ENCODE measurements around the gene TNIK. TPM values are rescaled to one million over a fixed set of nuclear protein-coding genes. Genes with fewer than 3 reads are reported as not detected.
"Not testable (repeated sequence)": the region's sequence is repeated elsewhere in the genome, so short reads cannot be mapped to it uniquely, and the experiment has no call there.

The TNIK gene
- total RNA-seq, 1 donor from 2014 or later: 15.5 TPM

- Mint-ChIP-seq H3K27ac (ENCODE audit: unreplicated experiment) (no peak overlapping the region), H3K27me3 (ENCODE audit: unreplicated experiment) (no peaks in the 10 kb centered on the region), H3K9me3 (ENCODE audit: unreplicated experiment) (no peaks in the 10 kb centered on the region), H3K4me3 (ENCODE audit: unreplicated experiment) (no peak overlapping the region), H3K36me3 (ENCODE audit: unreplicated experiment) (peaks cover 1% of the 10 kb centered on the region), H3K4me1 (ENCODE audit: unreplicated experiment) (peaks cover 4% of the 10 kb centered on the region)
- no peak for TF ChIP-seq CTCF (IDR thresholded peaks at IDR 0.05)
- no peak for DNase-seq (ENCODE audit: extremely low spot score, unreplicated experiment)
These were observed 91.0 kb downstream of the TNIK start for GRCh38 chr3:171369156-171369555.

GRCh38 chr3:171366738-171367137 lies 93.5 kb downstream of the TNIK start:
- H3K27ac Mint-ChIP-seq (ENCODE audit: unreplicated experiment); DNase-seq (ENCODE audit: extremely low spot score, unreplicated experiment); H3K9me3 Mint-ChIP-seq (ENCODE audit: unreplicated experiment); H3K4me1 Mint-ChIP-seq (ENCODE audit: unreplicated experiment); H3K27me3 Mint-ChIP-seq (ENCODE audit: unreplicated experiment); H3K4me3 Mint-ChIP-seq (ENCODE audit: unreplicated experiment); H3K36me3 Mint-ChIP-seq (ENCODE audit: unreplicated experiment): not testable (repeated sequence)

- no peaks in the 10 kb centered on the region for H3K9me3 Mint-ChIP-seq (ENCODE audit: unreplicated experiment)
- no peaks in the 10 kb centered on the region for H3K27me3 Mint-ChIP-seq (ENCODE audit: unreplicated experiment)
- H3K4me1 Mint-ChIP-seq (ENCODE audit: unreplicated experiment): peaks cover 4% of the 10 kb centered on the region
- no peak for TF ChIP-seq CTCF (IDR thresholded peaks at IDR 0.05)
- peaks cover 1% of the 10 kb centered on the region for H3K36me3 Mint-ChIP-seq (ENCODE audit: unreplicated experiment)
- DNase-seq (ENCODE audit: extremely low spot score, unreplicated experiment): no peak
- no peak overlapping the region for H3K27ac Mint-ChIP-seq (ENCODE audit: unreplicated experiment)
- no peak overlapping the region for H3K4me3 Mint-ChIP-seq (ENCODE audit: unreplicated experiment)
These were observed 94.2 kb downstream of the TNIK start for GRCh38 chr3:171366043-171366442.

- H3K4me1 Mint-ChIP-seq (ENCODE audit: unreplicated experiment): peaks cover 4% of the 10 kb centered on the region
- peaks cover 1% of the 10 kb centered on the region for H3K36me3 Mint-ChIP-seq (ENCODE audit: unreplicated experiment)
- H3K27ac Mint-ChIP-seq (ENCODE audit: unreplicated experiment): no peak overlapping the region
- H3K4me3 Mint-ChIP-seq (ENCODE audit: unreplicated experiment): no peak overlapping the region
- DNase-seq (ENCODE audit: extremely low spot score, unreplicated experiment): no peak
- no peaks in the 10 kb centered on the region for H3K27me3 Mint-ChIP-seq (ENCODE audit: unreplicated experiment)
- H3K9me3 Mint-ChIP-seq (ENCODE audit: unreplicated experiment): no peaks in the 10 kb centered on the region
- TF ChIP-seq CTCF (IDR thresholded peaks at IDR 0.05): no peak
These were observed 94.7 kb downstream of the TNIK start for GRCh38 chr3:171365489-171365888.

GRCh38 chr3:171364500-171364899 lies 95.7 kb downstream of the TNIK start:
- H3K27ac Mint-ChIP-seq (ENCODE audit: unreplicated experiment): no peak overlapping the region
- no peak for TF ChIP-seq CTCF (IDR thresholded peaks at IDR 0.05)

GRCh38 chr3:171363202-171363601 lies 97.0 kb downstream of the TNIK start:
- no peak overlapping the region for H3K27ac Mint-ChIP-seq (ENCODE audit: unreplicated experiment)
- no peak for TF ChIP-seq CTCF (IDR thresholded peaks at IDR 0.05)
- H3K9me3 Mint-ChIP-seq (ENCODE audit: unreplicated experiment): no peaks in the 10 kb centered on the region
- H3K36me3 Mint-ChIP-seq (ENCODE audit: unreplicated experiment): no peaks in the 10 kb centered on the region
- H3K27me3 Mint-ChIP-seq (ENCODE audit: unreplicated experiment): no peaks in the 10 kb centered on the region
- no peak overlapping the region for H3K4me3 Mint-ChIP-seq (ENCODE audit: unreplicated experiment)
- peaks cover 4% of the 10 kb centered on the region for H3K4me1 Mint-ChIP-seq (ENCODE audit: unreplicated experiment)
- no peak for DNase-seq (ENCODE audit: extremely low spot score, unreplicated experiment)

More at GRCh38 chr3:171364500-171364899, 95.7 kb downstream of the TNIK start:
- Mint-ChIP-seq H3K27me3 (ENCODE audit: unreplicated experiment) (no peaks in the 10 kb centered on the region), H3K36me3 (ENCODE audit: unreplicated experiment) (peaks cover under 1% of the 10 kb centered on the region), H3K4me3 (ENCODE audit: unreplicated experiment) (no peak overlapping the region), H3K9me3 (ENCODE audit: unreplicated experiment) (no peaks in the 10 kb centered on the region), H3K4me1 (ENCODE audit: unreplicated experiment) (peaks cover 4% of the 10 kb centered on the region)
- DNase-seq (ENCODE audit: extremely low spot score, unreplicated experiment): no peak
